Keratinocyte (primary cell): Measurements from ENCODE around the gene ADAMTS15. TPM values are rescaled to one million over a fixed set of nuclear protein-coding genes. Genes with fewer than 3 reads are reported as not detected.

Experiments used
- DNase-seq: peaks from one replicate; pipeline ENCODE4 v3.0.0-alpha.2; 2011; ENCODE audit warnings: low read depth, missing footprints, low spot score
- FAIRE-seq: peaks from 2 replicates; lab custom pipeline; 2011; peaks lifted over from hg19 to GRCh38; lab: Jason Lieb, UNC
- H2AFZ ChIP-seq: 2 replicates; pipeline ENCODE4 v1.6.0; 2012; ENCODE audit warnings: low read length, control low read depth, inconsistent platforms; ENCODE audit not compliant: control insufficient read depth
- H3K27ac ChIP-seq: 2 replicates; pipeline ENCODE4 v1.5.1; 2011; ENCODE audit warnings: low read length; ENCODE audit not compliant: control insufficient read depth, insufficient read depth
- H3K27me3 ChIP-seq: 3 replicates; pipeline ENCODE4 v1.6.0; 2011; ENCODE audit warnings: low read length; ENCODE audit not compliant: control insufficient read depth, insufficient read depth; ENCODE audit errors: extremely low read depth
- H3K36me3 ChIP-seq, 2 experiments: 2 replicates in 1 of 2; 3 replicates in 1 of 2; pipeline ENCODE4 v1.5.1; 2011; ENCODE audit warnings: low read length in 2 of 2, mild to moderate bottlenecking in 1 of 2; ENCODE audit not compliant: control insufficient read depth in 2 of 2, insufficient read depth in 2 of 2; ENCODE audit errors: extremely low read depth in 1 of 2
- H3K4me1 ChIP-seq: 3 replicates; pipeline ENCODE4 v1.5.1; 2011; ENCODE audit warnings: low read length; ENCODE audit not compliant: control insufficient read depth, insufficient read depth; ENCODE audit errors: extremely low read depth
- H3K4me2 ChIP-seq: 3 replicates; pipeline ENCODE4 v1.6.0; 2011; ENCODE audit warnings: low read depth, low read length; ENCODE audit not compliant: control insufficient read depth, insufficient read depth; ENCODE audit errors: extremely low read depth
- H3K4me3 ChIP-seq, 3 experiments: fragments of 200-600 bp in 1 of 3; sonication (generic) in 1 of 3; 2 replicates in 2 of 3; 3 replicates in 1 of 3; pipeline ENCODE4 v1.5.1; 2011 to 2016; ENCODE audit warnings: low read length in 3 of 3, mild to moderate bottlenecking in 3 of 3, control low read depth in 2 of 3, inconsistent platforms in 1 of 3, low read depth in 1 of 3, mixed read lengths in 1 of 3, mixed run types in 1 of 3, moderate library complexity in 1 of 3; ENCODE audit not compliant: control insufficient read depth in 2 of 3, insufficient read depth in 2 of 3; ENCODE audit errors: extremely low read depth in 1 of 3
- H3K79me2 ChIP-seq: 2 replicates; pipeline ENCODE4 v1.6.0; 2012; ENCODE audit warnings: low read length; ENCODE audit not compliant: control insufficient read depth, insufficient read depth
- H3K9ac ChIP-seq: 3 replicates; pipeline ENCODE4 v1.6.0; 2011; ENCODE audit warnings: low read length; ENCODE audit not compliant: control insufficient read depth, insufficient read depth; ENCODE audit errors: extremely low read depth
- H3K9me1 ChIP-seq: 3 replicates; pipeline ENCODE4 v1.6.0; 2011; ENCODE audit warnings: low read length; ENCODE audit not compliant: control insufficient read depth, insufficient read depth; ENCODE audit errors: extremely low read depth
- H3K9me3 ChIP-seq: 2 replicates; pipeline ENCODE4 v1.5.1; 2012; ENCODE audit warnings: low read depth, low read length; ENCODE audit not compliant: control insufficient read depth
- H4K20me1 ChIP-seq: 3 replicates; pipeline ENCODE4 v1.6.0; 2011; ENCODE audit warnings: low read length; ENCODE audit not compliant: control insufficient read depth, insufficient read depth; ENCODE audit errors: extremely low read depth
- EZH2 ChIP-seq: IDR thresholded peaks from one replicate; pipeline ENCODE4 v1.6.1; 2012; ENCODE audit warnings: inconsistent platforms, mild to moderate bottlenecking, low read length, moderate library complexity
- dilution Hi-C: fragments of 300-500 bp; cut with MboI; formaldehyde crosslinking; loops from one replicate; pipeline ENCODE4 v1.7.0; 2020; ENCODE audit warnings: low sequenced_read_pairs; ENCODE audit not compliant: extremely low pct_ligation_motif_present
- polyA plus RNA-seq, 5 experiments: library from polyadenylated mRNA; depleted of rRNA in 3 of 5; stranded (reverse) in 3 of 5; stranded (forward) in 1 of 5; unstranded in 1 of 5; fragments of >200 nt; gene quantifications; 1 replicate in 1 of 5; 2 replicates in 3 of 5; 3 replicates in 1 of 5; pipeline versions ENCODE4 v1.2.1 to v1.2.3, GENCODE V29; 2011 to 2012; ENCODE audit warnings: missing spikeins in 2 of 5, low read depth in 1 of 5, low replicate concordance in 1 of 5
- TF ChIP-seq, protein P1 (sequence below), 3 experiments: IDR thresholded peaks in 1 of 3; conservative IDR thresholded peaks in 1 of 3; optimal IDR thresholded peaks in 1 of 3; 2 replicates in 2 of 3; 3 replicates in 1 of 3; pipeline versions ENCODE3 to v1.5.1; 2011; ENCODE audit warnings: low read length in 3 of 3, mild to moderate bottlenecking in 3 of 3, moderate library complexity in 2 of 3, control low read depth in 1 of 3, inconsistent platforms in 1 of 3; ENCODE audit not compliant: insufficient read depth in 2 of 3; ENCODE audit errors: extremely low read depth in 1 of 3

The ADAMTS15 gene
- polyA plus RNA-seq, 1 donor (not counting 4 experiments of a cell fraction or from before 2014, with no cell fraction given): 0.30 TPM

- H3K4me3 ChIP-seq: peak within 1 kb of the TSS in 2 of 3 experiments; percentile 14 to 34
- dilution Hi-C loops: no loop called here
- no peak within 1 kb of the TSS for H3K27ac ChIP-seq
- no peaks in the 10 kb centered on the region for H4K20me1 ChIP-seq
- no peaks in the 10 kb centered on the region for H3K36me3 ChIP-seq
- H3K4me1 ChIP-seq: no peaks in the 10 kb centered on the region
- FAIRE-seq (no peak), DNase-seq (no peak)
- peaks cover 67% of the 10 kb centered on the region for H3K27me3 ChIP-seq
- H3K79me2 ChIP-seq: no peaks in the 10 kb centered on the region
- peak; percentile 94 for TF ChIP-seq EZH2
- TF ChIP-seq, protein P1, sequence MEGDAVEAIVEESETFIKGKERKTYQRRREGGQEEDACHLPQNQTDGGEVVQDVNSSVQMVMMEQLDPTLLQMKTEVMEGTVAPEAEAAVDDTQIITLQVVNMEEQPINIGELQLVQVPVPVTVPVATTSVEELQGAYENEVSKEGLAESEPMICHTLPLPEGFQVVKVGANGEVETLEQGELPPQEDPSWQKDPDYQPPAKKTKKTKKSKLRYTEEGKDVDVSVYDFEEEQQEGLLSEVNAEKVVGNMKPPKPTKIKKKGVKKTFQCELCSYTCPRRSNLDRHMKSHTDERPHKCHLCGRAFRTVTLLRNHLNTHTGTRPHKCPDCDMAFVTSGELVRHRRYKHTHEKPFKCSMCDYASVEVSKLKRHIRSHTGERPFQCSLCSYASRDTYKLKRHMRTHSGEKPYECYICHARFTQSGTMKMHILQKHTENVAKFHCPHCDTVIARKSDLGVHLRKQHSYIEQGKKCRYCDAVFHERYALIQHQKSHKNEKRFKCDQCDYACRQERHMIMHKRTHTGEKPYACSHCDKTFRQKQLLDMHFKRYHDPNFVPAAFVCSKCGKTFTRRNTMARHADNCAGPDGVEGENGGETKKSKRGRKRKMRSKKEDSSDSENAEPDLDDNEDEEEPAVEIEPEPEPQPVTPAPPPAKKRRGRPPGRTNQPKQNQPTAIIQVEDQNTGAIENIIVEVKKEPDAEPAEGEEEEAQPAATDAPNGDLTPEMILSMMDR (optimal IDR thresholded peaks at IDR 0.05 in 1 of 3, IDR thresholded peaks at IDR 0.05 in 1 of 3, conservative IDR thresholded peaks at IDR 0.05 in 1 of 3; ENCODE audit: extremely low read depth in 1 of 3, insufficient read depth in 2 of 3, low read length in 3 of 3): no peak
- no peak within 1 kb of the TSS for H2AFZ ChIP-seq
- no peak within 1 kb of the TSS for H3K9ac ChIP-seq
- no peaks in the 10 kb centered on the region for H3K9me3 ChIP-seq
- peak within 1 kb of the TSS; percentile 41 for H3K4me2 ChIP-seq
- H3K9me1 ChIP-seq: no peaks in the 10 kb centered on the region
These were observed 19.9 kb upstream of the ADAMTS15 start, which contains the start of gene ADAMTS8 for GRCh38 chr11:130428316-130429119. Gene ADAMTS8 (minus strand): TSS chr11:130428609. CDS start chr11:130428286, 323 bp downstream.

- no peak overlapping the region for H2AFZ ChIP-seq
- no peak for TF ChIP-seq EZH2
- TF ChIP-seq, protein P1 (optimal IDR thresholded peaks at IDR 0.05 in 1 of 3, IDR thresholded peaks at IDR 0.05 in 1 of 3, conservative IDR thresholded peaks at IDR 0.05 in 1 of 3; ENCODE audit: extremely low read depth in 1 of 3, insufficient read depth in 2 of 3, low read length in 3 of 3): peak in 1 of 3 experiments; percentile 11
- no peaks in the 10 kb centered on the region for H3K79me2 ChIP-seq
- no peaks in the 10 kb centered on the region for H4K20me1 ChIP-seq
- H3K9me3 ChIP-seq: no peaks in the 10 kb centered on the region
- no peaks in the 10 kb centered on the region for H3K4me1 ChIP-seq
- FAIRE-seq (no peak), DNase-seq (no peak)
- H3K4me2 ChIP-seq: no peak overlapping the region
- no peak overlapping the region for H3K9ac ChIP-seq
- H3K9me1 ChIP-seq: no peaks in the 10 kb centered on the region
- dilution Hi-C loops: no loop called here
- H3K27ac ChIP-seq: no peak overlapping the region
- H3K27me3 ChIP-seq: peaks cover 62% of the 10 kb centered on the region
- no peak overlapping the region for H3K4me3 ChIP-seq
- H3K36me3 ChIP-seq: no peaks in the 10 kb centered on the region
These were observed 19.2 kb upstream of the ADAMTS15 start for GRCh38 chr11:130429120-130429681.
